Adipose tissue (tissue), 3 donors: ENCODE results near the gene TPSAB1. TPM values are rescaled to one million over a fixed set of nuclear protein-coding genes. Genes with fewer than 3 reads are reported as not detected.
"Not testable (repeated sequence)": the region's sequence is repeated elsewhere in the genome, so short reads cannot be mapped to it uniquely, and the experiment has no call there.

Source experiments
- H3K27ac ChIP-seq: one replicate; pipeline ENCODE4 v1.5.1; 2013; ENCODE audit warnings: low read depth, low read length
- WGBS, 3 donors: extraction: QIAGEN DNeasy Blood & Tissue Kit; methylation state at CpG; one replicate each; pipeline ENCODE4 v1.1.7; 2013; 5-methylcytosine and 5-hydroxymethylcytosine counted together
- polyA plus RNA-seq, 3 donors: library from polyadenylated mRNA; stranded (reverse); fragments of 200-250 nt; gene quantifications; one replicate each; pipeline ENCODE4 v1.2.3, GENCODE V29; 2013
- donor health status: healthy with polysubstance abuse.
- donor health status: Bipolar disorder and iron deficiency.
- donor health status: healthy.

Gene TPSAB1
- polyA plus RNA-seq, 3 donors = 6.6 to 22.0 (median 10.0) TPM

DNA sequence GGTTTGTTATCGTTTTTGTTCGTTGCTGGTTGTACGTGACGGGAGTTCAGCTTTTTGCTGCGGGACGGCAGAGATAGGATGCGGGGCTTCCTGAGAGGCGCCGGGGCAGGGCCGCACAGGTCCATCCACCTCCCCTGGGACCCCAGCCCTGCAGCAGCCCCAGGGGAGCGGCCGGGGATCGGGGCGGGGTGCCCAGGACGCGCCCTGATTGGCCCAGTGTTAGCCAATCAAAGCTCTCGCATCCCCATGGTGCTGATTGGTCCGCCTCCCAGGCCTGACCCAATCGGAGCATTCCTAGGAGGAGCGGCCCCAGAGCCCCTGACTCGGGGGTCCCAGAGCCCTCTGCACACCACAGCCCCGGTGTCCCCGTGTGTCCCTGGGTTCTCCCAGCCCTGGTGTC lies 1.6 kb upstream of the TPSAB1 start:
- not testable (repeated sequence) for H3K27ac ChIP-seq
- 67 to 73% (median 72%) methylated on average over 10 to 19 of the region's 23 CpGs for WGBS, 3 donors

DNA sequence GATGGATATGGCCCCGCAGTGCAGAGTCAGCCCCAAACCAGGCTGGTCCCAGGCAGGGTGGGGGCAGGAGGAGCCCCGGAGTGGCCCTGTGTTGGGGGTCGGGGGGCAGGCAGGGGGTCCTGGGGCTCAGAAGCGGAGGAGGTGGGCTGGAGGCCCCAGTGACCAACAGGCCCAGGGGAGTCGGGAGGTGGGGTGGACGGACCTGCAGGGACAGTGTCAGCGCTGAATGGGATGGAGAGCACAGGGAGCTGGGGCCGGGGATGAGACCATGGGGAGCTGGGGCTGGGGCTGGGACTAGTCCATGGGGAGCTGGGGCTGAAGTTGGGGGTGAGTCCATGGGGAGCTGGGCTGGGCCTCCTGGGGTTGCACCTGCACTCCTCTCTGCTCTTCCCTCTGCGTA lies 930 bp upstream of the TPSAB1 start:
- 80 to 89% (median 80%) methylated on average over 6 to 9 of the region's 9 CpGs for WGBS, 3 donors
- H3K27ac ChIP-seq = not testable (repeated sequence)

DNA sequence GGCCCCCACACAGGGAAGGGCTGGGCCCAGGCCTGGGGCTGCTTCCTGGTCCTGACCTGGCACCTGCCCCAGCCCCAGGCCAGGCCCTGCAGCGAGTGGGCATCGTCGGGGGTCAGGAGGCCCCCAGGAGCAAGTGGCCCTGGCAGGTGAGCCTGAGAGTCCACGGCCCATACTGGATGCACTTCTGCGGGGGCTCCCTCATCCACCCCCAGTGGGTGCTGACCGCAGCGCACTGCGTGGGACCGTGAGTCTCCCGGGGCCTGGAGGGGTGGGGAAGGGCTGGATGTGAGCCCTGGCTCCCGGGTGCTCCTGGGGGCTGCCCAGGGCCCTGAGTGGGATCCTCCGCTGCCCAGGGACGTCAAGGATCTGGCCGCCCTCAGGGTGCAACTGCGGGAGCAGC lies 576 bp downstream of the TPSAB1 start:
- WGBS, 3 donors = 76 to 89% (median 77%) methylated on average over 8 to 12 of the region's 15 CpGs
- not testable (repeated sequence) for H3K27ac ChIP-seq

DNA sequence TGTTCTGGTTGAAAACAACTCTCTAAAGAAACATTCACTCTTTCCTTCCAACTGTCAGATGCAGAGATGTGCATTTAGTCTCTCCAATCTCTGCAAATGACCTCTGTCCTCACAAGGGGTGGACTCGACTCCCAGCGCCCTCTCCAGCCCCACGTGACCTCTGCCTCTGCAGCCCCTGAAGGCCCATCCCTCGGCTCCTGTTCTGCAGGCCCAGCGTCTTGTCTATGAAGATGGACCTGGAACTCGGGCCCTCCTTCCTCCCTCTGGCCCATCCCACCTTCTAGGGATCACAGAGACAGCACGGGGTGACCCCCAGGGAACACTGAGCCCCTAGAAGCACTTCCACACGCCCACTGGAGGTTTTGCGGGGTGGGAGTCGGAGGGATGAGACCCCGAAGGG lies 2.9 kb downstream of the TPSAB1 start:
- 32 to 55% (median 54%) methylated on average over 6 to 7 of the region's 11 CpGs for WGBS, 3 donors
- H3K27ac ChIP-seq = not testable (repeated sequence)

DNA sequence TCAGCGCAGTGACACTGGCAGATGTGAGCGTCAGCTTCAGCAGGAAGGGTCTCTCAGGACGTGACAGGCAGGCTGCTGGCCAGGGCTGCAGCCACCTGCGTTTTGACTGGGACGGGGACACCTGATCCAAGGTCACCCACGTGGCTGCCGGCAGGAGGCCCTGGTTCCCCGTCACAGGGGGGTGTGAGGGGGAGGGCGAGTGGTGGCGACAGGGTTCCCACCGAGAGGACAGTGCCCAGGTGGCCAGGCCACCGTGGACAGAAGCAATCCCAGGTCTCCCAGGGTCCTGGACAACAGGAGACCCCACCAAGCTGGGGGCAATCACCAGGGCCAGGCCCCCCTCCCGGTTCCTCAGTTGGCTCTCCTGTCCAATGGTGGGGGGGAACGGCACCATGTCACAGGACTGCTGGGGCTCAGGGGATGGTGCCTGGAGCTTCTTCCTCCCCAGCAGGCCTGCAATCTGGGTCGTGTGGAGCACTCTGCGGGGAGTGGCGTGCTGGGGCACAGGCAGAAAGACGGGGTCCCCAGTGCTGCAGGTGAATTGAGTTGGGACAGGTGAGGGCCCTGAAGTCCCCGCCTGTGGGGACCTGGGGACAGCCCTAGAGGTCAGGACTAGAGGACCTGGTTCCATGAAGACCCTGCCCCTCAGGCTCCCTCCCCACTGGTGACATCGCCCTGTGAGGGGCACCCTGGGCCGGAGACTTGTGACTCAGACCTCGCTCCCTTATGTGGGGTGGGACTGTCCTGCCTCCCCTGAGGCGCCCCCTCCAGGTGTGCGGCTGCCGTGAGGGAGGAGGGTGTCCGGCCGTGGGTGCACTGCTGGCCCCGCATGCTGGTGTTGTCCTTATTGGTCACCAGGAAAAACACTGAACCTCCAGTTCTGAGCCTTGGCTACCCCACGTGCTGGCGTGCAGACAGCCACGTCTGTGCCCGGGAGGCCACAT lies 3.7 kb downstream of the TPSAB1 start:
- 49 to 59% (median 58%) methylated on average over 18 to 29 of the region's 32 CpGs for WGBS, 3 donors
- not testable (repeated sequence) for H3K27ac ChIP-seq

DNA sequence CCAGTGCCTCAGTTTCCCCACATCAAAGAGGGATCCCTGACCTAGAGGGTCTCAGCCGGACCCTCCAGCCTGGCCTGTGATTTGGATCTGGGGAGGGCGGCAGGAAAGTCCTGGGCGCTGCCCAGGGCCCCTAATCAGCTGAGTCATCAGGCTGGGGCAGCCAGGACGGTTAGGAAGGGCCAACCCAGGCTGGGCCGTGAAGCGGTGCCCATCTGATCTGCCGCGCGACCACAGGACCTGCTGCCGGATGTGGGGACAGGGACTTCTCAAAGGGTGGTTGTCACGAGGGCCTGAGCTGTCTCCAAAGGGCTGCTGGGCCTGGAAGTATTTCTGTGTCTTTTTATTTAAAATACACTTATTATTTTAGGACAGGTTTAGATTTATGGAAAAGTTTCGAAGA lies 4.4 kb downstream of the TPSAB1 start:
- WGBS, 3 donors = 41 to 66% (median 57%) methylated on average over 10 to 12 of the region's 12 CpGs
- H3K27ac ChIP-seq = no peak overlapping the region

DNA sequence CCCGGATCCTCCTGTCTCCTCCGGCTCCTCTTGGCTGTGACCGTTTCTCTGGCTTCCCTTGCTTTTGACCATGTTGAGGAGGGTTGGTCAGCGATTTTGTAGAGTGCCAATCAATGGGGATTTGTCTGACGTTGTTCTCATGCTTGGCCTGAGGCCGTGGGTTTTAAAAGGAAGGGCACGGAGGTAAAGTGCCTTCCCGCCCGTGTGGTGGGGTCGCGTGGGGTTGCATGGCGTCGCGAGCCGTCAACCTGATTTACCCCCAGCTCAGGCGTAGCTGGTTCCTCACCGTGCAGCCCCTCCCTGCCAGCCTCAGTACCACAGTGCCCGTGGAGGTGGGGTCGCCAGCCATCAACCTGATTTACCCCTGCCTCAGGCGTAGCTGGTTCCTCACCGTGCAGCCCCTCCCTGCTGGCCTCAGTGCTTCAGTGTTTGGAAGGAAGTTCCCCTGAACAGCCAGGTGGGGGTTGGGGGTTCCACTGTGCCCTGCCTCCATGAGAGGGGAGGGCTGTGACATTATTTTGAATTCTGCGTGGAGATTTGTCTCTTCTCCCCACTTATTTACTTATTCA lies 5.0 kb downstream of the TPSAB1 start:
- no peak overlapping the region for H3K27ac ChIP-seq
- 33 to 54% (median 35%) methylated on average over 22 of the region's 22 CpGs for WGBS, 3 donors

DNA sequence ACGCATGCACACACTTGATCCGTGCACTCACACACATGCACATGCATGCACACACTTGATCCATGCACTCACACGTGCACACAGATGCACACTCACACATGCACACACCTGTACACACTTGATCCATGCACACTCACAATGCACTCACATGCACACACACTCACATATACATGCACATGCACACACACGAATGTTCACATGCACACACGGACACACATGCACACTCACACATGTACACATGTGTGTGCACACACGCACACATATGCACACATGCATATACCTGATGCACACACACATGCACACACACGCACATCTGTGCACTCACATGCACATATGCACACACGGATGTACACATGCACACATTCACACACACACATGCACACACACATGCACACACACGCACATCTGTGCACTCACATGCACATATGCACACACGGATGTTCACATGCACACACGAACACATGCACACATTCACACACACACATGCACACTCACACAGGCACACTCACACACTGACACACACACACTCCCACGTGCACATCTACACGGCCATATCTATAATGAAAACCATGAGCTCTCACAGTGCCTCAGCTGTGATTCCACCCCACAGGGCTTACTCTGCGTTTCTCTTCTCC lies 7.5 kb downstream of the TPSAB1 start:
- H3K27ac ChIP-seq = not testable (repeated sequence)
- WGBS, 3 donors = 82 to 85% (median 83%) methylated on average over 11 to 14 of the region's 14 CpGs

DNA sequence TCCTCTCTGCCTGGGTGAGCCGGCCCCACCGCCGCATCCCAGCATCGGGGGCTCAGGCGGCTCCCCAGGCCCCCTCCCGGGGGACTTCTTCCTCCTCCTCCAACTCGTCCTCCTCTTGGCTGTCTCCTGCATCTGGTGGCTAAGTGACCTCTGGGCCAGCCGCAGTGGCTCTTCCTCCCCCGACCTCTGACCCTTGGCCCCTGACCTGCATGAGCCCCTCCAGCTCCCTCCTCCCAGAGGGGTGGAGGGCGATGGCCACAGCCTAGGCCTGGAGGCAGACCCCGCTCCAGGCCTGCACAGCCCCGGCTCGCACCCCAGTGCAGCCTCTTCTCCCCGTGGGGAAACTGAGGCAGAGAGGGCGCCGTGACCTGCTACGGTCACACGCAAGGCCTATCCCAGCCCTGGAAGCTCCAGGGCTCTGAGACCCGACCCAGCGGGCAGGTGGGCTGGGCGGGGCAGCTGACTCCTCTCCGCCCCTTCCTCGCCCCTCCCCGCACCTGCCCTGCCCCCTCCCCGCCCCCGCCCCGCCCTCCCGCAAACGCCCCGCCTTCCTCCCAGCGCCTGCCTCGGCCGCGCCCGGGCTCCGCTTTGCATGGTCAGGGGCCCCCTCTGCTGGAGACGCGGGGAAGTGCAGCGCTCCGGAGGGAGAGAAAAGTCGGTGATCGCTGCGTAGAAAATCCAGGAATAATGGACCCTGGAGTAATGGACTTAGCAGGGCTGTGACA lies 8.7 kb downstream of the TPSAB1 start:
- WGBS, 3 donors = 70 to 88% methylated on average over 4 to 6 of the region's 43 CpGs; no CpG with 5 or more reads in 1 of the 3 donors
- H3K27ac ChIP-seq = not testable (repeated sequence)

DNA sequence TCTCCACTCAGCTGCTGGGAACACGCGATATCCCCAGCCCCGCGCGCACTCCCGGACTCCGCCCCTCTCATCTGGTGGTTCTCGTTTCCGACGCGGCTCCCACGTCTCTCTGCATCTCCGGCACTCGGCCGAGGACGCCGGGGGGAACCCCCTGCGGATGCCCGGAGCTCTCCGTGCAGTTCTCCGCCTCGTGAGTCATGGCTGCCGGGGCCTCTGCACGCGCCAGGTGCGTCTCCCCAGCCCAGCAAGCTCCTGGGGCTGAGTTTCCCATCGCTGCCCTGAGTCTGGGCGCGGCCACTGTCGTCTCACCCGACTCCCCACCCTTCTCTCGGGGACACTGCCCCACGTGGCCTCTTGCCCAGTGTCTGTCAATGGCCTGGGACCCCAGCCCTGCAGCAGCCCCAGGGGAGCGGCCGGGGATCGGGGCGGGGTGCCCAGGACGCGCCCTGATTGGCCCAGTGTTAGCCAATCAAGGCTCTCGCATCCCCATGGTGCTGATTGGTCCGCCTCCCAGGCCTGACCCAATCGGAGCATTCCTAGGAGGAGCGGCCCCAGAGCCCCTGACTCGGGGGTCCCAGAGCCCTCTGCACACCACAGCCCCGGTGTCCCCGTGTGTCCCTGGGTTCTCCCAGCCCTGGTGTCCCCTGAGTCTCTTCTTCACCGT lies 13.3 kb downstream of the TPSAB1 start:
- no CpG with 5 or more reads among the region's 47 CpGs for WGBS, 3 donors
- H3K27ac ChIP-seq = not testable (repeated sequence)

DNA sequence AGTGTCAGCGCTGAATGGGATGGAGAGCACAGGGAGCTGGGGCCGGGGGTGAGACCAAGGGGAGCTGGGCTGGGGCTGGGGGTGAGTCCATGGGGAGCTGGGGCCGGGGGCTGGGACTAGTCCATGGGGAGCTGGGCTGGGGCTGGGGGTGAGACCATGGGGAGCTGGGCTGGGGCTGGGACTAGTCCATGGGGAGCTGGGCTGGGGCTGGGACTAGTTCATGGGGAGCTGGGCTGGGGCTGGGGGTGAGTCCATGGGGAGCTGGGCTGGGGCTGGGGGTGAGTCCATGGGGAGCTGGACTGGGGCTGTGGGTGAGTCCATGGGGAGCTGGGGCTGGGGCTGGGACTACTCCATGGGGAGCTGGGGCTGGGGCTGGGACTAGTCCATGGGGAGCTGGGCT lies 14.3 kb downstream of the TPSAB1 start:
- 81 to 100% (median 97%) methylated on average over 2 to 3 of the region's 3 CpGs for WGBS, 3 donors
- H3K27ac ChIP-seq = not testable (repeated sequence)

DNA sequence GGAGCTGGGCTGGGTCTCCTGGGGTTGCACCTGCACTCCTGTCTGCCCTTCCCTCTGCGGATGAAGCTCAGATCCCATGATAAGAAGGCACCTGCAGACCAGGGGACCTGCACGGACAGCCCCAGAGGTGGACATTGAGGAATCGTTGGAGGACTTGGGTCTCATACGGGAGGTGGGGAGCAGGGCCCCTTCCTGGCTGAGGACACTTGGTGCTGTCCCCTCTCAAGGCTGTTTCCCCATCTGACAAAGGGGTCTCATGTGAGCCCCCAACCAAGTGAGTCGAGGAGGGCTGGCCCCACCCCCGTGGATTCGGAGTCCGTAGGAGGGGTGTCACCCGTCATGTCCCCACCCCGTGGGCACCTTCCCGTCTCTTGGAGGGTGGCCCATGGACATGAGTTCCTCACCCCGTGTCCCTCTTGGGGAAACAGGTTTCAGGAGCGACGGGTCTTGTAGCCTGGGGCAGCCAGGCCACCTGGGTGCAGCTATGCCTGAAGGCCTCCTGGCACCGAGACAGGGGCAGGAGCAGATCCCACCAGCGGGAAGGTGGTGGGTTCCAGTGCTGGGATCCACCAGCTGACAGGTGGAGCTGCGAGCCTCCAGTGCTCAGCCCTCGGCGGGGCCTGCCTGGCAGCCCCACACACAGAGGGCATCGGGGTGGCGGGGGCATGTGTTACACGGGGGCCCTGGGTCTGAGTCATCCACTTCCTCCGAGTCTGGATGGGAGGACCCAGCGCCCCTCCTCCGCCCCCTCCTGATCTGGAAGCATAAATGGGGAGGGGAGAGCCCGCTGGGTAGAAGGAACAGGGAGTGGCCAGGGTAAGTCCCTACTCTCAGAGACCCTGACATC lies 15.0 kb downstream of the TPSAB1 start, which contains the start of gene TPSD1:
TSS of gene TPSD1 (plus strand) at position 794 of the 847 bp plus-strand sequence. CDS start 212 bp downstream, outside the sequence.
- H3K27ac ChIP-seq = not testable (repeated sequence)
- WGBS, 3 donors = 61 to 66% (median 62%) methylated on average over 18 to 24 of the region's 26 CpGs

DNA sequence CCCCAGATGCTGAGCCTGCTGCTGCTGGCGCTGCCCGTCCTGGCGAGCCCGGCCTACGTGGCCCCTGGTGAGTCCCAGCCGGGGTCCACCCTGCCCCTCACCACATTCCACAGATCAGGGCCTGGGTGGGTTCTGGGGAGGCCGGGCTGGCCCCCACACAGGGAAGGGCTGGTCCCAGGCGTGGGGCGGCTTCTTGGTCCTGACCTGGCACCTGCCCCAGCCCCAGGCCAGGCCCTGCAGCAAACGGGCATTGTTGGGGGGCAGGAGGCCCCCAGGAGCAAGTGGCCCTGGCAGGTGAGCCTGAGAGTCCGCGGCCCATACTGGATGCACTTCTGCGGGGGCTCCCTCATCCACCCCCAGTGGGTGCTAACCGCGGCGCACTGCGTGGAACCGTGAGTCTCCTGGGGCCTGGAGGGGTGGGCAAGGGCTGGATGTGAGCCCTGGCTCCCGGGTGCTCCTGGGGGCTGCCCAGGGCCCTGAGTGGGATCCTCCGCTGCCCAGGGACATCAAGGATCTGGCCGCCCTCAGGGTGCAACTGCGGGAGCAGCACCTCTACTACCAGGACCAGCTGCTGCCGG lies 15.9 kb downstream of the TPSAB1 start:
- not testable (repeated sequence) for H3K27ac ChIP-seq
- WGBS, 3 donors = 74 to 85% (median 76%) methylated on average over 21 to 23 of the region's 23 CpGs

DNA sequence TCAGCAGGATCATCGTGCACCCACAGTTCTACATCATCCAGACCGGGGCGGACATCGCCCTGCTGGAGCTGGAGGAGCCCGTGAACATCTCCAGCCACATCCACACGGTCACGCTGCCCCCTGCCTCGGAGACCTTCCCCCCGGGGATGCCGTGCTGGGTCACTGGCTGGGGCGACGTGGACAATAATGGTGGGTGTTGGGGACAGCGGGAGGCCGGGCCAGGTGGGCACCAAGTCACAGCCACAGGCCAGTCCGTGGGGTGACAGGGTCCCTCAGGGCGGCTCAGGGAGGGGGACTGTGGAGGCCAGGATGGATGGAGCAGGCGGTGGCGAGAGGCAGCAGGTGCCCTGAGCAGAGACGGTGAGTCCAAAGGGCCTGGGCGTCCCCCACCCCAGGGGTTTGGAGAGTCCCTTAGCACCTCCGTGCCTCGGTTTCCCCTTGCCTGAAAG lies 16.4 kb downstream of the TPSAB1 start:
- no peak overlapping the region for H3K27ac ChIP-seq
- 70 to 87% (median 82%) methylated on average over 22 of the region's 22 CpGs for WGBS, 3 donors

DNA sequence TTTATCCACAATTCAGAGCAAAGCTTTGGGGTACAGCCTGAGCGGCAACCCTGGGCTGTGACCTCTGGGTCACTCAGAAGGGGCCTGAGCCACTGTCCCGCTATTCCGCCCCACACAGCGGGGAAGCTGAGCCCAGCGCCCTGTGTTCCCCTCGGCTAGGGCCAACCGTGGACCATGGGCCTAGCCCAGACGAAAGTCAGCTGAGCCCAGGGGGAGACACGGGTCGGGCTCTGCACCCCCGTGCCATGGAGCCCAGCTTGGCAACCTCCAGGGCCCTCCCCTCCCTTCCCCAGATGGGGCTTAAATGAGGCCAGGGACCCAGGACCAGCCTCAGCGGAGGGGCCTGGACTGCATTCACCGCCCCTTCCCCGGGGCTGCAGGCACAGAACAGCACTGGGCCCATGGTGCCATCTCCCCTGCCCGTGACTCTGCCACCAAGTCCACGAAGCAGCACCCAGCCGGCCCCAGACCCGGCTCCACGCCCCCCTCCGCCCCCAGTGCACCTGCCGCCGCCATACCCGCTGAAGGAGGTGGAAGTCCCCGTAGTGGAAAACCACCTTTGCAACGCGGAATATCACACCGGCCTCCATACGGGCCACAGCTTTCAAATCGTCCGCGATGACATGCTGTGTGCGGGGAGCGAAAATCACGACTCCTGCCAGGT lies 17.2 kb downstream of the TPSAB1 start:
- H3K27ac ChIP-seq = no peak overlapping the region
- WGBS, 3 donors = 75 to 83% (median 81%) methylated on average over 33 to 34 of the region's 34 CpGs

DNA sequence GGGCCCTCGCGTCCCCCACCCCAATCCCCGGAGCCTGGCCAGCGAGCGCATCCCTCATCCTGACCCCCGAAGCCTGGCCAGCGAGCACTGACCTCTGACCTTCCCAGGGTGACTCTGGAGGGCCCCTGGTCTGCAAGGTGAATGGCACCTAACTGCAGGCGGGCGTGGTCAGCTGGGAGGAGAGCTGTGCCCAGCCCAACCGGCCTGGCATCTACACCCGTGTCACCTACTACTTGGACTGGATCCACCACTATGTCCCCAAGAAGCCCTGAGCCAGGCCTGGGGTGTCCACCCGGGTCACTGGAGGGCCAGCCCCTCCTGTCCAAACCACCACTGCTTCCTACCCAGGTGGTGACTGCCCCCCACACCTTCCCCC lies 17.7 kb downstream of the TPSAB1 start:
- no peak overlapping the region for H3K27ac ChIP-seq
- whole genome bisulfite sequencing, 3 donors = 56 to 72% (median 68%) methylated on average over 12 of the region's 12 CpGs
